GM18858 (cell line): ENCODE results near the gene HIVEP3.

Experiments
- ATAC-seq: cut with Tn5 transposase; IDR thresholded peaks from one replicate; pipeline ENCODE4 v1.9.1; 2021; ENCODE audit not compliant: unreplicated experiment

The HIVEP3 gene

GRCh38 chr1:41592451-41593125 lies 326.1 kb downstream of the HIVEP3 start:
- no peak for ATAC-seq

GRCh38 chr1:41591891-41592290 lies 326.8 kb downstream of the HIVEP3 start:
- no peak for ATAC-seq

- ATAC-seq, result no peak
Measured at GRCh38 chr1:41590331-41590730, 328.4 kb downstream of the HIVEP3 start.

GRCh38 chr1:41589395-41589794 lies 329.3 kb downstream of the HIVEP3 start:
- ATAC-seq, result no peak

- ATAC-seq, result no peak
Measured at GRCh38 chr1:41588334-41588875, 330.3 kb downstream of the HIVEP3 start.

- no peak for ATAC-seq
Measured at GRCh38 chr1:41587791-41588190, 330.9 kb downstream of the HIVEP3 start.

GRCh38 chr1:41586230-41586629 lies 332.5 kb downstream of the HIVEP3 start:
- no peak for ATAC-seq

- no peak for ATAC-seq
Measured at GRCh38 chr1:41583658-41584547, 334.8 kb downstream of the HIVEP3 start.

GRCh38 chr1:41582851-41583657 lies 335.7 kb downstream of the HIVEP3 start:
- no peak for ATAC-seq

- no peak for ATAC-seq
Measured at GRCh38 chr1:41582351-41582750, 336.4 kb downstream of the HIVEP3 start.

- ATAC-seq, result no peak
Measured at GRCh38 chr1:41582004-41582325, 336.8 kb downstream of the HIVEP3 start.

GRCh38 chr1:41581216-41582003 lies 337.3 kb downstream of the HIVEP3 start:
- ATAC-seq, result no peak

- no peak for ATAC-seq
Measured at GRCh38 chr1:41580520-41581172, 338.1 kb downstream of the HIVEP3 start.

- ATAC-seq, result no peak
Measured at GRCh38 chr1:41580021-41580420, 338.7 kb downstream of the HIVEP3 start.

- no peak for ATAC-seq
Measured at GRCh38 chr1:41578712-41579335, 339.9 kb downstream of the HIVEP3 start.

GRCh38 chr1:41576620-41577019 lies 342.1 kb downstream of the HIVEP3 start:
- no peak for ATAC-seq

GRCh38 chr1:41576206-41576605 lies 342.5 kb downstream of the HIVEP3 start:
- ATAC-seq, result no peak

GRCh38 chr1:41574842-41575241 lies 343.9 kb downstream of the HIVEP3 start:
- no peak for ATAC-seq
